Measurements from ENCODE around the gene GRAMD1C.

GRAMD1C gene

GRCh38 chr3:113912552-113913236 lies 74.1 kb downstream of the GRAMD1C start:
- TF ChIP-seq CTCF (IDR thresholded peaks at IDR 0.05; ENCODE audit: low read depth, low read length), result peak; percentile 58
- peak; percentile 31 for DNase-seq (ENCODE audit: extremely low read depth, low read depth)

GRCh38 chr3:113914646-113915045 lies 76.1 kb downstream of the GRAMD1C start:
- DNase-seq (ENCODE audit: extremely low read depth, low read depth), result peak; percentile 44
- TF ChIP-seq CTCF (IDR thresholded peaks at IDR 0.05; ENCODE audit: low read depth, low read length), result no peak

- no peak for DNase-seq (ENCODE audit: extremely low read depth, low read depth)
- TF ChIP-seq CTCF (IDR thresholded peaks at IDR 0.05; ENCODE audit: low read depth, low read length), result no peak
Observed at GRCh38 chr3:113927556-113927955, 89.0 kb downstream of the GRAMD1C start.

GRCh38 chr3:113946831-113947230 lies 108.2 kb downstream of the GRAMD1C start:
- no peak for DNase-seq (ENCODE audit: extremely low read depth, low read depth)
- TF ChIP-seq CTCF (IDR thresholded peaks at IDR 0.05; ENCODE audit: low read depth, low read length), result no peak

- DNase-seq (ENCODE audit: extremely low read depth, low read depth), result no peak
- TF ChIP-seq CTCF (IDR thresholded peaks at IDR 0.05; ENCODE audit: low read depth, low read length), result no peak
Observed at GRCh38 chr3:113947372-113948014, 108.9 kb downstream of the GRAMD1C start, which contains the start of gene ZDHHC23. Gene ZDHHC23 (plus strand): TSS chr3:113948013. CDS start chr3:113948803, 790 bp downstream.

GRCh38 chr3:113948015-113948917 lies 109.7 kb downstream of the GRAMD1C start:
- DNase-seq (ENCODE audit: extremely low read depth, low read depth), result no peak
- no peak for TF ChIP-seq CTCF (IDR thresholded peaks at IDR 0.05; ENCODE audit: low read depth, low read length)

Measured in AG09319 (cell line).